Coronary artery (tissue), 2 donors: ENCODE data around the gene MS4A13.
A peak's percentile ranks its signal among the peaks of the same experiment; 100 is the strongest.

ENCODE experiments used
- DNase-seq: peaks from one replicate; pipeline ENCODE4 v3.0.0-alpha.2; 2017; ENCODE audit warnings: low spot score
- H3K27ac ChIP-seq, 2 donors: fragments of 200-600 bp; sonication (generic); one replicate each; pipeline ENCODE4 v1.5.1; 2016 to 2019
- H3K4me3 ChIP-seq: fragments of 200-600 bp; sonication (generic); 2 replicates; pipeline ENCODE4 v1.5.1; 2016; ENCODE audit warnings: mild to moderate bottlenecking, moderate library complexity
- TF ChIP-seq, protein P1 (sequence below): fragments of 200-600 bp; sonication (generic); IDR thresholded peaks from one replicate; pipeline ENCODE4 v1.5.1; 2019; ENCODE audit warnings: antibody characterized with exemption

MS4A13 gene, protein sequence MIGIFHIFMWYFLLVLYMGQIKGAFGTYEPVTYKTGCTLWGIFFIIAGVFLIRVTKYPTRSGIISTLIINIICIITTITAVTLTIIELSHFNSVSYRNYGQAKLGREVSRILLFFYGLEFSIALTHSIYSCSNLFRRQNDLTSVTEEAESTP

DNA sequence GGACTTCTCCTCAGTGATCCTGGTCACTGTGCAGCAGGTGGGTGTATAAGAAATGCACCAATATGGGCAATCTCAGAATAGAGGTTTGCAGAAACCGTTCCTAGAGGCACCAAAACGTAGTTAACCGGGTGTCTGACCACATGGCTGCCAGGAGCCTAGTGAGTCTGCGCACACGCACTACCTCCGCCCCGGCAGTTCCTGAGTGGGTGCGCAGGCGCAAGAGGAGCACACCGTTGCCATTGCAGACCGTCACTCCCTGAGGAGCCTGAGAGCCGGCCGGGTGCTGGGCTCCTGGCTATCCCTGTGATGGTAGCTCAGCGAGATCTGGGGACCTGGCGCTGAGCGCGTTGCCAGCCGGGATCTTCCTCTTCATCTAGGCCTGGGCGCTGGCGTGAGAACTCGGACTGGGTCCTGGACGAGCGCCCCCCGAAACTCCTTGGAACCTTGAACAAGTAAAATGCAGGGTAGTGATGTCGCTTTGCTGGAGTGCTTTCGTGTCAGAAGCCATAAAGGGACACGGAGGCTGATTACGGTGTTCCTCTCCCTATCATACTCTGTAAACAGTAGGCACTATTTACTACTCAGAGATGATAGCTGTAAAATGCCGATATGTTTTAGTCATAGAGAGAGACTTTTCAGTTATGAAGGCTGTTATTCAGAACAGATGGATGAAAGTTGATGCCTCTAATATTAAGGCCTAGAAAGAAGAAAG is at the start of gene MS4A13:
MS4A13 (plus strand) TSS at position 249 of the 712 bp plus-strand sequence. CDS start 2,692 bp downstream, outside the sequence.
- no peak within 1 kb of the TSS for H3K27ac ChIP-seq
- no peak within 1 kb of the TSS for H3K4me3 ChIP-seq
- DNase-seq: no peak
- TF ChIP-seq, protein P1, sequence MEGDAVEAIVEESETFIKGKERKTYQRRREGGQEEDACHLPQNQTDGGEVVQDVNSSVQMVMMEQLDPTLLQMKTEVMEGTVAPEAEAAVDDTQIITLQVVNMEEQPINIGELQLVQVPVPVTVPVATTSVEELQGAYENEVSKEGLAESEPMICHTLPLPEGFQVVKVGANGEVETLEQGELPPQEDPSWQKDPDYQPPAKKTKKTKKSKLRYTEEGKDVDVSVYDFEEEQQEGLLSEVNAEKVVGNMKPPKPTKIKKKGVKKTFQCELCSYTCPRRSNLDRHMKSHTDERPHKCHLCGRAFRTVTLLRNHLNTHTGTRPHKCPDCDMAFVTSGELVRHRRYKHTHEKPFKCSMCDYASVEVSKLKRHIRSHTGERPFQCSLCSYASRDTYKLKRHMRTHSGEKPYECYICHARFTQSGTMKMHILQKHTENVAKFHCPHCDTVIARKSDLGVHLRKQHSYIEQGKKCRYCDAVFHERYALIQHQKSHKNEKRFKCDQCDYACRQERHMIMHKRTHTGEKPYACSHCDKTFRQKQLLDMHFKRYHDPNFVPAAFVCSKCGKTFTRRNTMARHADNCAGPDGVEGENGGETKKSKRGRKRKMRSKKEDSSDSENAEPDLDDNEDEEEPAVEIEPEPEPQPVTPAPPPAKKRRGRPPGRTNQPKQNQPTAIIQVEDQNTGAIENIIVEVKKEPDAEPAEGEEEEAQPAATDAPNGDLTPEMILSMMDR: no peak

DNA sequence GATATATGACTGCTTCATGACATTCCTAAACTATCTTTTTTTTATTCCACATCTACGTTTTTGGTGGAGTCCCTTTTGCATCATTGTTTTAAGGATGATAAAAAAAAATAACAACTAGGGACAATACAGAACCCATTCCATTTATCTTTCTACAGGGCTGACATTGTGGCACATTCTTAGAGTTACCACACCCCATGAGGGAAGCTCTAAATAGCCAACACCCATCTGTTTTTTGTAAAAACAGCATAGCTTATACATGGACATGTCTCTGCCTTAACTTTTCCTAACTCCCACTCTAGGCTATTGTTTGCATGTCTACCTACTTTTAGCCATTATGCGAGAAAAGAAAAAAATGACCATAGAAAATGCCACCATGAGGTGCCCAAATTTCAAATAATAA is 46.4 kb upstream of the MS4A13 start:
- DNase-seq: no peak
- Histone ChIP-seq H3K27ac (no peak overlapping the region), H3K4me3 (no peak overlapping the region)
- TF ChIP-seq, protein P1: no peak

- Histone ChIP-seq H3K27ac (no peak overlapping the region), H3K4me3 (no peak overlapping the region)
- TF ChIP-seq, protein P1: no peak
- no peak for DNase-seq
Measured at GRCh38 chr11:60469723-60470122, 45.5 kb upstream of the MS4A13 start.

DNA sequence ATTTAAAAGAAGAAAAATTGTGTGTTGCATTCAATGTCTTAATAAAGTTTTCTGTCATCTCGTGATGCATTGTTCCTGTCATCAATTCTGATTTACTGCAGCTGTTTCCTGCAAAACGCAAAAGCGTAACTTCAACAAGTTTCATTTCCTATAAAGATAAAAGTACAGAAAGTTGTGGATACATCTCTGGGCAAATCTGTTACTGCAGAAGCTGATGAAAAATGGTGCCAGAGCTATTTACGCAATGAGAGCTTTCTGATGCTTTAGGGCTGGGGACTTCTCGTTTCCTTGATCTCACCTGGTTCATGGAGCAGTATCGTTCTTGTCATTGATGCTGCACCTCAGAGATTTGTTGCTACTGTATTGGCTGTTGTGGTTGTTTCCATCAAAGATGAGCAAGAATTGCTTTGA is 38.2 kb upstream of the MS4A13 start:
- TF ChIP-seq, protein P1: no peak
- no peak for DNase-seq
- Histone ChIP-seq H3K27ac (peak overlapping the region in 1 of 2 donors; percentile 17), H3K4me3 (no peak overlapping the region)

DNA sequence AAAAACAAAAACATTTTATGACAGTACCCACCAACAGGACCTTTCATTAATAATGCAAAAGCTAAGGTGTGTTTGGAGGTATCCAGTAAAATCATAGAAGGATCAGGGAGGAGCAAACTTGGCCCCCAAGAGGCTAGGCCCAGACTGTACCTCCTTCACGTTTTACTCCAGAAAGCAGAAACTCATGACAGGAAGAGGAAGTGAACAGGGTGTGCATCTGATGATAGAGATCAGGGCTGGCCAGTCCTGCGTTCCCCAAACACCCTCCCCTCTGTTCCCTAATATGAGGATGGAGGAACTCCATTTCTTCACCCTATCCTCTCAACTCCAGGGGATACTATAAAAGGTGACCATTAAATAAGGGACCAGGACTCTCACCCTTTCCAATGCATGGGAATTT is 32.8 kb upstream of the MS4A13 start:
- Histone ChIP-seq H3K4me3 (no peak overlapping the region), H3K27ac (no peak overlapping the region)
- no peak for DNase-seq
- TF ChIP-seq, protein P1: no peak

DNA sequence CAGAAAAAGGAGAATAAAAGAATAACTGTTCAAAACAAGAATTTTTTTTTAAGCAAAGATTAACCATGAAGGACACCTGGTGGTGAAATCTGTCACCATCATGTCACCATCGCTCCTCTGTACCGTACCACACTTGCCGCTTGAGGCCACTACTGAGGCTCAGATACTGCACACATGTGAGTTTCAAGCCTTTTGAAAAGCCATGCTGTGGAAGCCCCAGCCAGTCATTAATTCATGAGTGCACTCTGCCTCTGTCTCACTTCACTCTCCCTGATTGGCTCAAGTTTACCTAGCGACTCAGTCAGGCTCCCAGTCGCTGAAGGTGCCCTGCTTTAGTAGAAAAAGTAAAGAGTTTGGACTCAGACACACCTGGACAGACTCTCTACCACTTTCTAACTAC is 29.2 kb upstream of the MS4A13 start:
- TF ChIP-seq, protein P1: no peak
- no peak overlapping the region for H3K4me3 ChIP-seq
- DNase-seq: no peak

DNA sequence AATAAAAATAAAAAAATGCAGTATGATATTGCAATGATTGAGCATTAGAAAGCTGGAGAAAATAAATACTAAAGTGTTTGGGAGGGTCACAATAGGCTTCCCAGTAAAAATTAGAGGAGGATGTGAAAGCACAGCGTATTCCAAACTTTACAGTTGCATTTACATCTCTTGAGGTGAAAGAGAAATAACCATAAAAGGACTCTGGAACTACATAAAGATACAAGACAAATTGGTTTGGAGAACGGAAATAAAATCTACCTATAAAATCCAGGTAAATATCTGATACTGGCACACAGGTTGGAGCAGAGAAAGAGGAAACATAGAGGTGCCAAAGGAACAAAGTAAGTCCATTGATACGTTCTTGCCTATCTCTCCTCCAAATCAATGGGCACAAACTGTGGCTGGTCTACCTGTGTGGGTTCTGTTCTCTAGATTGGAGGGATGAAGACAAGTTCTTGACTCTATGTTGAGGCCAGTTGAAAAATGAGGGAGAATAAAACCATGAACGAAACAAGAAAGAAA is 22.6 kb upstream of the MS4A13 start, which contains the start of gene MS4A12:
MS4A12 (plus strand) TSS at position 291 of the 522 bp plus-strand sequence. CDS start 4,541 bp downstream, outside the sequence.
- TF ChIP-seq, protein P1: no peak
- Histone ChIP-seq H3K27ac (no peak within 1 kb of the TSS), H3K4me3 (no peak within 1 kb of the TSS)
- DNase-seq: no peak

More for the DNA sequence above, 29.2 kb upstream of the MS4A13 start:
- H3K27ac ChIP-seq: no peak overlapping the region
